Ovary (tissue), 10 donors: ENCODE results near the gene DIMT1. TPM values are rescaled to one million over a fixed set of nuclear protein-coding genes. Genes with fewer than 3 reads are reported as not detected.
A peak's percentile ranks its signal among the peaks of the same experiment; 100 is the strongest.

ENCODE experiments used
- DNase-seq, 5 donors: peaks; one replicate each; pipeline ENCODE4 v3.0.0-alpha.2; 2019 to 2020
- H3K27ac ChIP-seq, 2 donors: fragments of 200-600 bp; one replicate each; pipeline versions ENCODE4 v1.5.1 to v1.8.0; 2019 to 2022
- H3K27me3 ChIP-seq: fragments of 200-600 bp; one replicate; pipeline ENCODE4 v1.8.0; 2022
- H3K36me3 ChIP-seq: fragments of 200-600 bp; sonication (generic); one replicate; pipeline ENCODE4 v1.5.1; 2019
- H3K4me1 ChIP-seq: one replicate; pipeline ENCODE4 v1.8.1; 2013; ENCODE audit warnings: mild to moderate bottlenecking, moderate library complexity; ENCODE audit not compliant: insufficient read depth
- H3K4me3 ChIP-seq: fragments of 200-600 bp; sonication (generic); one replicate; pipeline ENCODE4 v1.5.1; 2017
- H3K9me3 ChIP-seq, 2 donors: fragments of 200-600 bp in 1 of 2; sonication (generic) in 1 of 2; one replicate each; pipeline versions ENCODE4 v1.5.1 to v1.8.1; 2013 to 2019; ENCODE audit warnings: mild to moderate bottlenecking in 1 of 2, moderate library complexity in 1 of 2
- EP300 ChIP-seq: sonication (generic); formaldehyde crosslinking; IDR thresholded peaks from one replicate; pipeline ENCODE4 v1.6.1; 2017; ENCODE audit warnings: antibody characterized with exemption
- POLR2A ChIP-seq: fragments of 450-650 bp; IDR thresholded peaks from one replicate; pipeline ENCODE4 v1.6.1; 2017; ENCODE audit warnings: antibody characterized with exemption, mild to moderate bottlenecking, moderate library complexity
- WGBS, 3 donors: extraction: QIAGEN DNeasy Blood & Tissue Kit in 1 of 3; methylation state at CpG; one replicate each; pipeline versions ENCODE4 v1.1.5 to v1.1.7; 2013 to 2017; 5-methylcytosine and 5-hydroxymethylcytosine counted together
- intact Hi-C, 4 donors: fragments of 100-400 bp; cut with DNase I; formaldehyde crosslinking; loops; one replicate each; pipeline versions ENCODE4 v1.11.0 to v1.15.1; 2022 to 2023
- long read RNA-seq, 3 donors: library from polyadenylated mRNA in 2 of 3; unstranded in 2 of 3; transcript quantifications; one replicate each; pipeline ENCODE4 v2.0.0 and lab custom pipeline, GENCODE V29; 2021 to 2026
- polyA plus RNA-seq, 2 donors: library from polyadenylated mRNA; stranded (reverse); fragments of 200-250 nt in 1 of 2; fragments of 350-450 nt in 1 of 2; fragmentation: Illumina TruSeq in 1 of 2; extraction: RNeasy Lipid Tissue Mini Kit (QIAGEN cat#74804) in 1 of 2; gene quantifications; one replicate each; pipeline ENCODE4 v1.2.3, GENCODE V29; 2013 to 2014
- total RNA-seq, 7 donors: library from RNA; depleted of rRNA in 2 of 7; stranded (reverse); fragments of >200 nt in 2 of 7; fragmentation: NEBNext Ultra II Directional in 3 of 7; extraction: Animal tissue kit (Norgen Biotek cat#: 25700) in 3 of 7; gene quantifications; one replicate each; pipeline versions ENCODE4 v1.1.0 to v1.2.4, GENCODE V29; 2016 to 2023
- TF ChIP-seq, protein P1 (sequence below), 3 donors: fragments of 450-650 bp in 2 of 3; fragments of 200-600 bp in 1 of 3; IDR thresholded peaks; one replicate each; pipeline versions ENCODE4 v1.5.1 to v1.8.0; 2016 to 2022; ENCODE audit warnings: antibody characterized with exemption in 3 of 3, mild to moderate bottlenecking in 1 of 3
- donor health status: DM: no; HTN: no; CAD: no; lungs with moderate emphysema.
- donor health status: DM: no; HTN: no; CAD: no.
- donor health status: Bipolar disorder and iron deficiency.
- donor health status: DM: yes; HTN: yes; CAD: no.
- donor health status: DM: no; HTN: no; CAD: no.
- donor health status: DM: yes; HTN: yes; CAD: no.

Gene DIMT1
- total RNA-seq (10 to 100 TPM; 17.9 to 29.6 (median 21.7) TPM), polyA plus RNA-seq (10 to 100 TPM; 18.0 to 22.9 TPM)
- long read RNA-seq, donor 1, transcript DIMT1-201 (12 exons, 2,859 nt): major isoform, 78 of 95 reads
- long read RNA-seq, donor 1, partial matches to known transcripts: 8 of 95 reads
- long read RNA-seq, donor 1, other reads (novel, unspliced or antisense): 5 of 95 reads
- long read RNA-seq, donor 2, transcript DIMT1-201 (12 exons, 2,859 nt): major isoform, 14 of 15 reads
- long read RNA-seq, donor 2, partial matches to known transcripts: 0 of 15 reads
- long read RNA-seq, donor 2, other reads (novel, unspliced or antisense): 0 of 15 reads
- long read RNA-seq, donor 3, transcript DIMT1-201 (12 exons, 2,859 nt): major isoform, 17 of 30 reads
- long read RNA-seq, donor 3, partial matches to known transcripts: 3 of 30 reads
- long read RNA-seq, donor 3, other reads (novel, unspliced or antisense): 8 of 30 reads

DNA sequence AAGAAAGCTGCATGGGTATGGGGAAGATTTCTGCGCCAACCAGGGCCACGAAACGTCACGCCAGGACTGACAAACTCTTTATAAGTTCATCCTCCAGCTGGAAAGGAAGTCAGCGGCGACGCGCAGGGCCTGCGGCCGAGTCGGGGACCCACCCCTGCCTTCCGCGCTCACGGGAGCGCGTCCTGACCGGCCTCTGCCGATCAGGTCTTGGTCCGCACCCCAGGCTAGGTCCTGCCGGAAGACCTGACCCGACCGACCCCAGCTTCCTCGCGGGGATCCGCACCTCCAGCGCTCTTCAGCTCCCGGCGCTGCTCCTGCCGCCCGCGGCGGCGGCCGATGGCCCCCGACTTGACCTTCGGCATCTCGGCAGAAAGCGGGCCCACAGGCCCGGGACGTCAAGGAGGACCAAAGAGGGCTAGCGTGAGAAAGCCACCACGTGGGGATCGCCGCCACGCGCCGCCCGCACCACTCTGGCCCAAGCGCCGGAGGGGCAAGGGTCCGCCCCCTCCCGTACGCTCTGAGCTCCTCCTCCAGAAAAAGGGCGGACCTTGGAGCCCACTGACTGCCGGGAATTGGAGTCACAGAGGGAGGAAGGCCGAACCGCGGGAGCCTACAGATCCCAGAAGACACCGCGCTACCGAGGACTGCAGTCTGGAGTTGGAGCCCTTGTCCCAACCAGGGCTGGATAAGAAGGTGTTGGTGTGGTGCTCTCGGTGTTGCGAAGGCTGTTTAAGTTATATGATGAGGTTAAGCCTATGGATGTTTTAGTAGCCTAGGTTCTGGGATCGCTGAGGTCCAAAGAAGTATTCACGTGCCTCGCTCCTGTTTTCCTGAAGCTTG, at the start of gene DIMT1:
DIMT1 (minus strand) TSS at position 495 of the 840 bp plus-strand sequence; CDS start at position 362, 133 bp downstream.
- WGBS, 3 donors: 0 to 1% (median 1%) methylated on average over 53 to 66 of the region's 66 CpGs
- Histone ChIP-seq H3K27me3 (no peaks in the 10 kb centered on the region), H3K9me3 (no peaks in the 10 kb centered on the region), H3K4me1 (no peaks in the 10 kb centered on the region), H3K4me3 (peak within 1 kb of the TSS; percentile 98), H3K36me3 (no peaks in the 10 kb centered on the region), H3K27ac (peak within 1 kb of the TSS; percentile 74 to 81)
- DNase-seq: peak; percentile 93 to 95 (median 93)
- intact Hi-C loops: no loop called here
- TF ChIP-seq EP300: no peak
- TF ChIP-seq POLR2A: peak; percentile 77
- TF ChIP-seq, protein P1, sequence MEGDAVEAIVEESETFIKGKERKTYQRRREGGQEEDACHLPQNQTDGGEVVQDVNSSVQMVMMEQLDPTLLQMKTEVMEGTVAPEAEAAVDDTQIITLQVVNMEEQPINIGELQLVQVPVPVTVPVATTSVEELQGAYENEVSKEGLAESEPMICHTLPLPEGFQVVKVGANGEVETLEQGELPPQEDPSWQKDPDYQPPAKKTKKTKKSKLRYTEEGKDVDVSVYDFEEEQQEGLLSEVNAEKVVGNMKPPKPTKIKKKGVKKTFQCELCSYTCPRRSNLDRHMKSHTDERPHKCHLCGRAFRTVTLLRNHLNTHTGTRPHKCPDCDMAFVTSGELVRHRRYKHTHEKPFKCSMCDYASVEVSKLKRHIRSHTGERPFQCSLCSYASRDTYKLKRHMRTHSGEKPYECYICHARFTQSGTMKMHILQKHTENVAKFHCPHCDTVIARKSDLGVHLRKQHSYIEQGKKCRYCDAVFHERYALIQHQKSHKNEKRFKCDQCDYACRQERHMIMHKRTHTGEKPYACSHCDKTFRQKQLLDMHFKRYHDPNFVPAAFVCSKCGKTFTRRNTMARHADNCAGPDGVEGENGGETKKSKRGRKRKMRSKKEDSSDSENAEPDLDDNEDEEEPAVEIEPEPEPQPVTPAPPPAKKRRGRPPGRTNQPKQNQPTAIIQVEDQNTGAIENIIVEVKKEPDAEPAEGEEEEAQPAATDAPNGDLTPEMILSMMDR (IDR thresholded peaks at IDR 0.05): no peak

DNA sequence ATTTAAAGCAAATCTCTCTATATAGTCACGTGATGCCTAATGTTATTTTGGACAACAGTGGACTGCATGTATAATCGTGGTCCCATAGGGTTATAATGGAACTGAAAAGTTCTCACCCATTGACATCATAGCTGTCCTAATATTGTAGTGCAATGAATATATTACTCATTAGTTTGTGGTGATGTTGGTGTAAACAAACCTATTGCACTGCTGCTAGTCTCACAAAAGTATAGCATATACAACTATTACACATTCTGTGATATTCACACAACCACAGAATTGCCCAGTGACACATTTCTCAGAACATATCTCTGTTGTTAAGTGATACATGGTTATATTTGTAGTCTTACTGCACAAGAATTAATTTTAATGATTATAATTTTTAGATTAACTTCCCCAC, 46.6 kb upstream of the DIMT1 start:
- H3K36me3 ChIP-seq: no peaks in the 10 kb centered on the region
- H3K4me1 ChIP-seq: no peaks in the 10 kb centered on the region
- intact Hi-C loops: no loop called here
- 85 to 97% (median 88%) methylated on average over 2 of the region's 2 CpGs for WGBS, 3 donors
- TF ChIP-seq, protein P1 (IDR thresholded peaks at IDR 0.05): no peak
- TF ChIP-seq POLR2A (no peak), EP300 (no peak)
- no peaks in the 10 kb centered on the region for H3K9me3 ChIP-seq
- H3K27ac ChIP-seq: no peak overlapping the region
- no peak for DNase-seq
- H3K4me3 ChIP-seq: no peak overlapping the region
- no peaks in the 10 kb centered on the region for H3K27me3 ChIP-seq

DNA sequence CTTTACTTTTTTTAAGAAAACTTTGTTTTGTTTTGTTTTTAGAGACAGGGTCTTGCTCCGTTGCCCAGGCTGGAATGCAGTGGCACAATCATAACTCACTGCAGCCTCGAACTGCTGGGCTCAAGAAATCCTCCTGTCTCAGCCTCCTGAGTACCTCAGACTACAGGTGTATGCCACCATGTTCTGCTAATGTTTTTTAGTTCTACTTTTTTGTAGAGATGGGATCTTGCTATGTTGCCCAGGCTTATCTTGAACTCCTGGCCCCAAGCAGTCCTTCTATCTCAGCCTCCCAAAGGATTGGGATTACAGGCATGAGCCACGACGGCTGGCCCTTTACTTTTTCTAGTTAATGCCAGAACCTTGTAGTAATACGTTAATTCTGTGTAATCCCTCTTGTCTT, 44.8 kb upstream of the DIMT1 start:
- Histone ChIP-seq H3K27me3 (no peaks in the 10 kb centered on the region), H3K4me1 (no peaks in the 10 kb centered on the region), H3K36me3 (no peaks in the 10 kb centered on the region), H3K27ac (no peak overlapping the region), H3K9me3 (no peaks in the 10 kb centered on the region), H3K4me3 (no peak overlapping the region)
- 93 to 96% (median 94%) methylated on average over 5 of the region's 5 CpGs for WGBS, 3 donors
- no peak for TF ChIP-seq EP300
- TF ChIP-seq, protein P1 (IDR thresholded peaks at IDR 0.05): no peak
- no peak for TF ChIP-seq POLR2A
- DNase-seq: no peak
- intact Hi-C loops: no loop called here

DNA sequence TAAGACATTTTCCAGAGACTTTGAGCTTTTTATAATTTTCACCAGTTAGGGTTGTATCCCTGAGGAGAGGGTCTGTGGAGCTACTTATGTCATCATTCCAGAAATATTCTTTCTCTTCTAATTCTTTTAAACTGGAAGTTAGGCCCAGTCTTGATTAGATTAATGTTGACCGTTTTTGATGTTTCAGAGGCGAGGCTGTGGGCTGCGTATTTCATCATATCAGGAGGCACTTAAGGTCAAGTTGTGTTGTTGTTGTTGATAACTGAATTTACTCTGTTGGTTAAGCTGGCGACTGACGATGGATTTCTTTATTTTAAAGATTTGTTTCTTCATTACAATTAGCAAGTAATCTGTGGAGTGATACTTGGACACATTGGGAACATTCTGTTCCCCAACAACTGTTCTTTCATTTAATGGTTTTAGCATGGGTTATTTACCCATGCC, 28.9 kb upstream of the DIMT1 start:
- intact Hi-C loops: no loop called here
- H3K4me1 ChIP-seq: peaks cover 21% of the 10 kb centered on the region
- peak overlapping the region; percentile 6 to 8 for H3K27ac ChIP-seq

More for the DNA sequence above, 28.9 kb upstream of the DIMT1 start:
- 12 to 18% (median 18%) methylated on average over 5 of the region's 5 CpGs for WGBS, 3 donors
- peak in 1 of 5 donors; percentile 35 for DNase-seq
- Histone ChIP-seq H3K9me3 (no peaks in the 10 kb centered on the region), H3K36me3 (no peaks in the 10 kb centered on the region), H3K27me3 (no peaks in the 10 kb centered on the region), H3K4me3 (no peak overlapping the region)
- TF ChIP-seq EP300 (peak; percentile 3), POLR2A (no peak)
